Activated naive CD4-positive, alpha-beta T cell treated with anti-CD3 and anti-CD28 coated beads, Interleukin-2, amount 50 U/mL, for 72 hours (primary cell): ENCODE results near the gene ZBTB24. TPM values are rescaled to one million over a fixed set of nuclear protein-coding genes. Genes with fewer than 3 reads are reported as not detected.
"Not testable (repeated sequence)": the region's sequence is repeated elsewhere in the genome, so short reads cannot be mapped to it uniquely, and the experiment has no call there.

Experiments used
- ATAC-seq, 2 donors: fragments of 150-1000 bp; cut with Tn5 transposase; 2 replicates each; pipeline ENCODE4 v1.10.0; 2021; ENCODE audit warnings: mild to moderate bottlenecking in 2 of 2, moderate library complexity in 2 of 2
- DNase-seq, 2 donors: peaks; one replicate each; pipeline ENCODE4 v3.0.0; 2021 to 2022; ENCODE audit warnings: low spot score in 2 of 2
- H3K27ac Mint-ChIP-seq, 2 donors: one replicate each; pipeline ENCODE4 v1.8.0; 2022; ENCODE audit warnings: mild to moderate bottlenecking in 2 of 2, mixed read lengths in 2 of 2
- H3K36me3 Mint-ChIP-seq, 2 donors: one replicate each; pipeline ENCODE4 v1.8.0; 2022; ENCODE audit warnings: mixed read lengths in 2 of 2
- H3K9me3 Mint-ChIP-seq, 2 donors: one replicate each; pipeline ENCODE4 v1.8.0; 2022; ENCODE audit warnings: mixed read lengths in 2 of 2
- total RNA-seq, 2 donors: library from RNA; stranded (reverse); gene quantifications; one replicate each; pipeline ENCODE4 v1.2.3, GENCODE V29; 2022

ZBTB24 gene
- total RNA-seq, 2 donors from 2014 or later: 10.8 to 11.5 TPM

- no peaks in the 10 kb centered on the region for H3K9me3 Mint-ChIP-seq
- H3K36me3 Mint-ChIP-seq: peaks cover 58 to 65% of the 10 kb centered on the region in 2 donors
- no peak for DNase-seq
- peak overlapping the region; percentile 67 to 83 for H3K27ac Mint-ChIP-seq
- ATAC-seq: peak in 1 of 2 donors; percentile 29
Observed at GRCh38 chr6:109478841-109479624, 4.0 kb downstream of the ZBTB24 start.

DNA sequence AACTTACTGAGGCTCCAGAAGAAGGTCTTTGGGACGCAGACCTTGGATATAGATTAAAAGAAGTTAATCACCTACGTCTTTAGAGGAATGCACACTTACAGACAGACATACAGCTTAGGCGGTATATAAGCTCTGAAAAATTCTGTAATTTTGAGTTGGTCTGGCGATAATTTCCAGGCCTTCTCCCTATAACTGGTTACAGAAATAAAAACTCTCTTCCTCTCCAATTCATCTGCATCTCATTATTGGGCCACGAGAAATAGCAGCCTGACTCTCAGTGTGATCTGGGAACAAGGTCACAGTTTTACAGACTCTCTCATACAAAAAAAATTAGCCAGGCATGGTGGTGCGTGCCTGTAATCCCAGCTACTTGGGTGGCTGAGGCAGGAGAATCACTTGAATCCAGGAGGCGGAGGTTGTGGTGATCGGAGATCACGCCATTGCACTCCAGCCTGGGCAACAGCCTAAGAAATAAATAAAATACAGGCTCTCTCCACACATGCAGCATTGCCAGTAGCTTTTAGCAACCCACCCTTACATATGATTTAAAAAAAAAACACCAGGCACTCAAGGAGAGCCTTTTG lies 4.7 kb downstream of the ZBTB24 start:
- no peak for DNase-seq
- H3K9me3 Mint-ChIP-seq: no peaks in the 10 kb centered on the region
- peak overlapping the region; percentile 67 to 83 for H3K27ac Mint-ChIP-seq
- no peak for ATAC-seq
- peaks cover 62 to 71% of the 10 kb centered on the region in 2 donors for H3K36me3 Mint-ChIP-seq

- peak in 1 of 2 donors; percentile 22 for ATAC-seq
- Mint-ChIP-seq H3K27ac (peak overlapping the region; percentile 83 to 89), H3K36me3 (peaks cover 67 to 76% of the 10 kb centered on the region in 2 donors), H3K9me3 (no peaks in the 10 kb centered on the region)
- no peak for DNase-seq
Observed at GRCh38 chr6:109477725-109478124, 5.3 kb downstream of the ZBTB24 start.

- ATAC-seq (no peak), DNase-seq (no peak)
- Mint-ChIP-seq H3K9me3 (no peaks in the 10 kb centered on the region), H3K36me3 (peaks cover 63 to 76% of the 10 kb centered on the region in 2 donors), H3K27ac (peak overlapping the region in 1 of 2 donors; percentile 83)
Observed at GRCh38 chr6:109477184-109477583, 5.8 kb downstream of the ZBTB24 start.

GRCh38 chr6:109475625-109476024 lies 7.4 kb downstream of the ZBTB24 start:
- ATAC-seq (no peak), DNase-seq (no peak)
- Mint-ChIP-seq H3K9me3 (no peaks in the 10 kb centered on the region), H3K27ac (peak overlapping the region; percentile 32 to 60), H3K36me3 (peaks cover 59 to 70% of the 10 kb centered on the region in 2 donors)

DNA sequence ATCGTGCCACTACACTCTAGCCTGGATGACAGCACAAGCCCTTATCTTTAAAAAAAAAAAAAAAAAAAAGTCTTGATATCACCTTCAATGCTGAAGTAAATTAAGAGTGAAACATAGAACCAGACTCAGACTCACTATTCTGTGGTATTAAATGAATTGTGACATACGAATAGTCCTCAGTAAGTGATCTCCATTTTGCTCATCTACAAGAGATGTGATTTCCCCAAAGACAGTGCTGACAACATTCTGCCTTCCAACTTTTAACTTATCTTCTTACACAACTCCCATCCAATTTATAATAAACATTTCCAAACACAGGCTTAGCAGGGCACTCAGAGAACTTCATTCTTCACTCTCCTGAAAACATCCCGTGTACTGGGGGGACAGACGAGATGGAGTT lies 8.0 kb downstream of the ZBTB24 start:
- Mint-ChIP-seq H3K9me3 (no peaks in the 10 kb centered on the region), H3K36me3 (peaks cover 54 to 67% of the 10 kb centered on the region in 2 donors), H3K27ac (peak overlapping the region; percentile 32 to 60)
- ATAC-seq: peak; percentile 43 to 80
- no peak for DNase-seq

DNA sequence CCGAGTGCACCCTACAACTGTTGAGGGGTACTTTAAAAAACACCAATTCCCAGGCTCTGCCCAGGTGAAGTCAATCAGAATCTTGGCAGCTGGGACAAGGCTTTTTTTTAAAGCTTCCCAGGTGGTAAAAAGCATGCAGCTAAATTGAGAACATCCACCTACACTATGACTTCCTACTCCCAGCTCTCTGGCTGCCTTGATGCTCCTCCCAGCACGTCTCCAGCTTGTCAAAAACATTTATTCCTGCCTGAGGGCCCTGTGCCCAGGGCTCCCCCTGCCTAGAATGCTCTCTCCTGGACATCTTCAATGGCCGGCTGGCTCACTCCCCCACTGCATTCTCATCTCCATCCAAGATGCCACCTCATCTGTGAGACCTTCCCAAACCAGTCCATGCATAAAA lies 9.9 kb downstream of the ZBTB24 start:
- H3K36me3 Mint-ChIP-seq: peaks cover 46 to 62% of the 10 kb centered on the region in 2 donors
- ATAC-seq (no peak), DNase-seq (no peak)
- H3K9me3 Mint-ChIP-seq: no peaks in the 10 kb centered on the region
- peak overlapping the region; percentile 63 to 71 for H3K27ac Mint-ChIP-seq

DNA sequence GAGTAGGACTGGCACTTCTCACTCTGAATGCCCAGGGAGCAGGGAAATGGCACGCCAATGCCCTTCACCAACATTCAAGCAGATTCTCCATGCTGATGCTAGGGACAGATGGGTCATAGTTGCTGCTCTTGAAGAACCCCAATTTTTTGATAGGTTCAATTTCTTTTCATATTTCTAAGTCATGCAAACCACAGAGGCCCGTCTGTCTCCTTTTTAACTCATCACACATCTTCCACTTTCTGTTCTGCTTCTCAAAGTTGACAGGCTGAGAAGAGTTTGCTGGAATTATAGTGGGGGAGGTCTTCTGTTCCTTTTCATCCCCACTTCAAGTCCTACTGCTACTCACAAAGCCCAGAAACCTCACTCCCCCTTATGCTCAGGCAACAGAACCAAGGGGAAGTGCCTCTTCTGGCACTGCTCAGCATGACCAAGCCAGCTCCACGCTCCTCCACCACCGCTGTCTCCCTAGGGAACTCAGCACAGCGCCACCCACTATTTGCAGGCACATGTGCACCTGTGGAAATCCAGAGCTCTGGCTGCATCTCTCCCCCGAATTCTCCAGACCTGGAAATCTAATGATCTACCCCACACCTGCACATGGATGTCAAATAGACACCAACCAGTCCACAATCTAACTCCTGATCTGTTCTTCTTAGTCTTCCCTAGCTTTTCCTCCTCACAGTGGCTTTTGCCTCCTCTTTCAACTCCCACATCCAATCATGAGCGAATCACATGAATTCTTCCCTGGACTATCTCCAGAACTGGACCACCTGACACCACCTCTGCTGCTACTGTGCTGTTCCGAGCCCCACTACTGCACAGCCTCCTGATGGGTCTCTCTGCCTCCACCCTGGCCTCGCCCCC lies 10.7 kb downstream of the ZBTB24 start:
- Mint-ChIP-seq H3K9me3 (no peaks in the 10 kb centered on the region), H3K36me3 (peaks cover 40 to 64% of the 10 kb centered on the region in 2 donors), H3K27ac (peak overlapping the region; percentile 22 to 71)
- DNase-seq: no peak
- peak; percentile 53 to 66 for ATAC-seq

- no peak for DNase-seq
- Mint-ChIP-seq H3K27ac (peak overlapping the region in 1 of 2 donors; percentile 71), H3K9me3 (no peaks in the 10 kb centered on the region), H3K36me3 (peaks cover 36 to 66% of the 10 kb centered on the region in 2 donors)
- ATAC-seq: no peak
Observed at GRCh38 chr6:109471105-109471810, 11.8 kb downstream of the ZBTB24 start.

DNA sequence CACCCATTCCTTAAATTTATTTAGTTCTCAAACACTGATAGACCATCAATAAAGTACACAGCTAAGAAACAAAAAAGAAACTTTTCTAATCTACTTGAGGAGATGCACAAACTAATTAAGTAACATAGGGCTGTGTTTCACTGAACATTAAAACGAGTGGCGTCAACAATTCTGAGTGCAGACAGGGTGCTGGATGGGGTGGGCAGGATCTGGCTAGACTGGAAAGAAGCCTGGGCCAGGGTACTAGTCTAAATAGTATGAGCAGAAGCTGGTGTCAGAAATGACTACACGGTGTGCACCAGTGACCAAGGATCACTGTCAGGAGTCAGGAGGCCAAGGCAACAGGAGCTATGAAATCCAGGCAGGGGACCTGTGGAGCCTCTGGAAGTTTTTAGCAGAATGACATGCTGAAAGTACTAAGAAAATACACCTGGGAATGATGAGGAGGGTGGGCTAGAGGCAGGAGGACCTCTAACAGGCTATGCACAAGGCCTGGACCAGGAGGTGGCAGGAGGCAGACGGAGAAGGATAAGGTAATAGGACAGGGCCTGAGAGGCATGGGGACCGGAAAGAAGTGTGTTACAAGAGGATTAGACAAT lies 13.3 kb downstream of the ZBTB24 start:
- ATAC-seq (no peak), DNase-seq (no peak)
- H3K36me3 Mint-ChIP-seq: peaks cover 35 to 65% of the 10 kb centered on the region in 2 donors
- peak overlapping the region; percentile 52 to 84 for H3K27ac Mint-ChIP-seq
- no peaks in the 10 kb centered on the region for H3K9me3 Mint-ChIP-seq

DNA sequence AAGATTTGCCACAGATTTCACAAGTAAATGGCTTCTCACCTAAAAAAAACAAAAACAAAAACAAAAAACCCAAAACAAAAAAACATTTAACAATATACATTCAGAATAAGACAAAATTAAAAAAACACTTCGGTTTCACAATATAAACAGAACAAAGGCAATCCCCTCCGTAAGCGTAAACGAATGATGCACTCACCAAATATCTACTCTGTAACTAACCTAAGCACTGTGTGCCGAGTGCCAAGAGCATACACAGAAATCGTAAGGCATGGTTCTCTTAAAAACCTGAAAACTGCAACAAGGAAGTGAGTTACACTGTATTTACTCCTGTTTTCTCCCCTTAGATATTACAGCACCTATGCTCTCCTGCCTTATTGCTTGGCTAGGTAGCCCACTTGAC lies 15.3 kb downstream of the ZBTB24 start:
- Mint-ChIP-seq H3K27ac (no peak overlapping the region), H3K36me3 (peaks cover 26 to 68% of the 10 kb centered on the region in 2 donors), H3K9me3 (no peaks in the 10 kb centered on the region)
- DNase-seq: no peak
- ATAC-seq: no peak

- H3K36me3 Mint-ChIP-seq: peaks cover 29 to 68% of the 10 kb centered on the region in 2 donors
- ATAC-seq (no peak), DNase-seq (no peak)
- peak overlapping the region; percentile 27 to 69 for H3K27ac Mint-ChIP-seq
- H3K9me3 Mint-ChIP-seq: peaks cover 5 to 6% of the 10 kb centered on the region in 2 donors
Observed at GRCh38 chr6:109466212-109466923, 16.7 kb downstream of the ZBTB24 start.

DNA sequence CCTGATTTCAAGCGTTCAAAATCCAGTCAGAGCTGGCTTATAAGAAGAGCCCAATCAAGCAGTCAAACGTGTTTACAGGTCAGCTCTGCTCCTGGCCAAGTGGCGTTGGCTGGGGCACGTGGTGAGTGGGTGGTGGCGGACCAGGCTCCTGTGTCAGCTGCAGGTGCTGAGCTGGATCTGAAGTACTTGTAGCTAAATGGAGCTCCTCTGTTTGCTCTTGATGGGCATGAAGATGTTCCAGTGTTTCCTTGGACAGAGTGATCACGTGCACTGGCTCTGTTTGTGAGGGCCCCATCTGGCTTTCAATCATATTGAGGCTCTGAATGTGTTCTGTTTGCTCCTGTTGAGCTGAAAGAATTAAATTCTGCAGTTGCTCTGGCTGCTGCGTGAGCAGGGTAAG lies 17.2 kb downstream of the ZBTB24 start:
- peak overlapping the region; percentile 27 to 61 for H3K27ac Mint-ChIP-seq
- peaks cover 24 to 68% of the 10 kb centered on the region in 2 donors for H3K36me3 Mint-ChIP-seq
- no peak for ATAC-seq
- H3K9me3 Mint-ChIP-seq: peaks cover 5 to 6% of the 10 kb centered on the region in 2 donors
- DNase-seq: no peak

GRCh38 chr6:109461733-109462526 lies 21.1 kb downstream of the ZBTB24 start:
- Mint-ChIP-seq H3K9me3 (peaks cover 5 to 6% of the 10 kb centered on the region in 2 donors), H3K27ac (peak overlapping the region in 1 of 2 donors; percentile 49), H3K36me3 (peaks cover 20 to 43% of the 10 kb centered on the region in 2 donors)
- DNase-seq: no peak
- ATAC-seq: peak in 1 of 2 donors; percentile 13

DNA sequence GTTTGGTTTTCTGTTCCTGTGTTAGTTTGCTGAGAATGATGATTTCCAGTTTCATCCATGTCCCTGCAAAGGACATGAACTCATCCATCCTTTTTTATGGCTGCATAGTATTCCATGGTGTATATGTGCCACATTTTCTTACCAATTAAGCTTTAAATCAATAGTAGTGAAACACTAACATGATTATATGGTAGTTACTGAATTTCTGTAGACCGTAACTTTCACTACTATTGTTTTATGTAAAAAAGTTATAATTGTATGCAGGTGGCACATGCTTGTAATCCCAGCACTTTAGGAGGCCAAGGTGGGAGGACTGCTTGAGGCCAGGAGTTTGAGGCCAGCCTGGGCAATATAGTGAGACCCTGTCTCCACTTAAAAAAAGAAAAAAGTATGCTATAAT lies 21.8 kb downstream of the ZBTB24 start:
- not testable (repeated sequence) for ATAC-seq, DNase-seq

More for the DNA sequence above, 21.8 kb downstream of the ZBTB24 start:
- not testable (repeated sequence) for H3K27ac Mint-ChIP-seq, H3K9me3 Mint-ChIP-seq
- H3K36me3 Mint-ChIP-seq: peaks cover 18 to 43% of the 10 kb centered on the region in 2 donors
